GM21390 (cell line): ENCODE measurements around the gene LIPF.
"Not testable (repeated sequence)": the region's sequence is repeated elsewhere in the genome, so short reads cannot be mapped to it uniquely, and the experiment has no call there.

Experiments used
- ATAC-seq: cut with Tn5 transposase; IDR thresholded peaks from one replicate; pipeline ENCODE4 v1.9.1; 2021; ENCODE audit not compliant: unreplicated experiment

LIPF gene

GRCh38 chr10:88672041-88672440 lies 7.8 kb downstream of the LIPF start:
- no peak for ATAC-seq

- ATAC-seq, result no peak
Measured at GRCh38 chr10:88676283-88677060, 12.2 kb downstream of the LIPF start.

- ATAC-seq, result no peak
Measured at GRCh38 chr10:88680958-88681357, 16.7 kb downstream of the LIPF start.

- no peak for ATAC-seq
Measured at GRCh38 chr10:88682491-88682890, 18.2 kb downstream of the LIPF start.

DNA sequence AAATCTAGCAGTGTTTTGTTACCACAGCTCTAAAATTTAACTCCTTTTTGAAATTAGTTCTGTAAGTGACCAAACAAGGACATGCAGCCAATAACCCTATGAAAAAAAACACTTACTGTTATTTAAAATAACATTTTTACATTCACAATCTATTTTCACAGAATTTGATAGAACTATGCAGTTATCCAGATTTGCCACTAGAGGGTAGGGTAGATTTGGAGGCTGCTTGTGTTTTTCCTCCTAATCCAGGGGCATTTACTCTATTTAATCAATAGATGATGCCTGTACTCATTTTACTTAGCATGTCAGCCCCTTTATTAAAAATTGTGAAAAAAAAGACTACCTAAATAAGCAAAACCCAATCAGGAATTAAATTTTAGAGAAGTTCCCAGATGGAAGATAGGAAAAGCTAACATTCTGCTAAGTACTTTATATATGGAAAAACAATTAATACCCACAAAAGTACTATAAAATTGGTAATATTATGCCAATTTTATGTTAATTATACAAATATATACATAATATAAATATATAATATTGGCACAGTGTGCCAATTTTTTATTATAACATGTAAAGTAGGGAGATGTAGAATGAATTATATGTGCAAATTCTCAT lies 23.7 kb downstream of the LIPF start:
- no peak for ATAC-seq

GRCh38 chr10:88689366-88689765 lies 25.1 kb downstream of the LIPF start:
- no peak for ATAC-seq

GRCh38 chr10:88693392-88694020 lies 29.3 kb downstream of the LIPF start:
- no peak for ATAC-seq

DNA sequence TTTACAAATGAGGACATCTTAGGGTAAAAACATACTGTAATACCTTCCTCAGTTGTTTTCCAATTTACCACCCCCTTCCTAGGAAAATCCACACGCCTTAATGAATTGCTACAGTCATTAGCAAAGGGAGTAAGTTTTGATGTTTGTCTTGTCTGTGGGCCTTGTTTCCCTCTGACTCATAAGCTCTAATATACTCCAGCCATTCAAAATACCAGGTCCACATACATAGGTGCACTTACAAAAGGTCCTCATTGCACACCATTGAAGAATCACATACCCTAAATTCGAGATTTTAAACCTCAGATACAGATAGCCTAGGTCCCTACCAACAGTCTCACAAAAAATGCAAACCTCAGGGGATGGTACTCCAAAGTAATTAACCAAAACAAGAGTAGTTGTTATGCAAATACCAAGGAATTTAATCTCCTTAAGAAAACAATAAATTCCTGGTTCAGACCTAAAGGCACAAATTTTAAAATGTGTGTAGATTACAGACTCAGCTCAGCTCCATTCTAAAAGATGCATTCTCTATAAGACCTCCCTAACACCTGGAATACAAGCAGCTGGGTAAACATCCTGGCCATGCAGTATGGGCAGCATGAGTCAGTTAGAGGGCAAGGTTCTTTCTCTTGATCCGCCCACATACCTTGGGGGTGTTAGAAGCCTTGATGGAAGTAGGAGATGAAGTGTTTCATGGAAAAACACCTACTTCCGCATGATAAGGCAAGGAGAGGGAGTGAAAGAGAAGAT lies 38.8 kb downstream of the LIPF start:
- no peak for ATAC-seq

DNA sequence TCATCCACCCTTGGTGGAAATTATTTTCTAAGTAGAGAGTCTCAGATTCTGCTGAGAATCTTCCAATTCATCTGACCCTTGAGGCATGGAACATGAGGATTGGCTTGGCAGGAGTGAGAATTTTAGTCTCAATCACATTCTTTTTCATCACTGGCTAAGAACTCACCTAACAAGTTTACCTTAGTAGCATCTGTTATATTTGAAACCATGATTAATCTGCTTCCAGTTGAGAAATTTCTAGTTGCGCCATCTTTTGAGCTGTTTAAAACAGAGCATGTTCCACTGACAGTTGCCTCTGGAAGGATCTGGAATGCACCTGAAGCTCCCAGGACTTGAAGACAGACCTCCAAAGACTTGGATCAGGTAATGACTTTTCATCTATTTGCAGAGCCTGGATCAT lies 41.7 kb downstream of the LIPF start, which contains the start of gene LIPK:
Gene LIPK, plus strand, starts transcription at position 292 of the 400 bp plus-strand sequence. CDS start 18,295 bp downstream, outside the sequence.
- no peak for ATAC-seq

DNA sequence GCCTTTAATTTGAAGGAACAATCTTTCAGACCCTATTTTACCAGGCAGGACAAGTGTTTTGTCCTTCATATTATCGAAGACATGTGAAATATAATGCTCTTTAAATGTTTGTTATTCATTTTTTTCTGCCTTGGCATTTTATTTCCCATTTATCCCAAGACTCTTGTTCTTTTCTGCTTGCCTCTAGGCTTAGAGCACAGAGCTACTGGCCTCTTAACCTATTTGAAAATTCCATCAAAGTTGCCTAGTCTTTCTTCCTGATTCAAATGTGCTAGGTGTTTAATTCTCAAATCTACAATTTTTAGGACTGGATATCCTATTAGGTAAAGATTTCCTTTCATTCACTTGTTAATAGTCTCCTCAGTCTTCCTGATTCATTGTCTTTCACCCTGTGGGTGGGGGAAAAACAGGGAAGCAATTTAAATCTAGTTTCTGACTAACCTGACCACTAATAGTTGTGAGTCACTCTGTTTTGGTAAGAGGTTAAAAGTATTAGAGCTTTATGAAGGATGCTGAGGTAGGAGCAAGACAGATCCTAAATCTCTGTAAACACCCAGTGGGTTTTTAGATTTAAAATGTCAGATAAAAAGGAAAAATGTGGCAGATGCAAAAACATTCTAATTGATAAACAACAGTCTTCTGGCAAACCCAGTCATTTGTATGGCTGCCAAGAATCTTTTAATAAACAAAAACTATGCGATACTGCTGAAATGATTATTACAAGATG lies 43.4 kb downstream of the LIPF start:
- ATAC-seq, result no peak

DNA sequence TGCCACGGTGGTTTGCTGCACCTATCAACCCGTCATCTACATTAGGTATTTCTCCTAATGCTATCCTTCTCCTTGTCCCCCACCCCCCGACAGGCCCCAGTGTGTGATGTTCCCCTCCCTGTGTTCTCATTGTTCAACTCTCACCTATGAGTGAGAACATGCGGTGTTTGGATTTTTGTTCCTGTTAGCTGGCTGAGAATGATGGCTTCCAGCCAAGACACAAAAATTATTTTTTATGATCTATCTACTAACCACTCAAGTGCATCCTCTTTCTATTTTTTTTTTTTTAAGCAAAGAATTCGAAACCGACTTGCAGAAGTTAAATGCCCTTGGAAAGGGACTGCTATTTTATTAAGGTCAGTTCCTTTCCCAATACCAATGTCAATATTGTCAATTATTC lies 45.1 kb downstream of the LIPF start:
- ATAC-seq, result not testable (repeated sequence)

- ATAC-seq, result no peak
Measured at GRCh38 chr10:88715517-88715916, 51.3 kb downstream of the LIPF start.

GRCh38 chr10:88721392-88721791 lies 57.1 kb downstream of the LIPF start:
- no peak for ATAC-seq

DNA sequence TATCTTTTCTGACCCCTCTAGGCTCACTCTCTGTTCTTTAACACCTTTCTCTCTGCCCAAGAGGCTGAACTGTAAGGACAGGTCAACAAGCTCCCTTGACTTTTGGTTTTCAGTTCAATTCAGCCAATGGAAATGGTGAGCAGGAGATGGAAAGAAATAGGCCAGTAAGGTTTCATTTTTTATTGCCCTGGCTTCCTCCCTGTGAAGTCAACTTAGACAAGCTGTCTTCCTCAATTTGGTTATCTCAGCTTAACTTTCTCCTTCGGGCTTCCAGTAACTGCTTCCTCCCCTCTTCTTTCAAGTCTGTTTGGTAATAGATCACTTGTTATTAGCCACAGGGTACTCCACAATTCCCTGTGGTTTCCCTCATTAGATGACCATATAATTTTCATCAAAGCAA lies 61.6 kb downstream of the LIPF start:
- ATAC-seq, result peak; percentile 66

GRCh38 chr10:88728107-88728763 lies 64.0 kb downstream of the LIPF start:
- ATAC-seq, result no peak
